WTC11 (cell line): Measurements from ENCODE around the gene IGFBP4. TPM values are rescaled to one million over a fixed set of nuclear protein-coding genes. Genes with fewer than 3 reads are reported as not detected.
A peak's percentile ranks its signal among the peaks of the same experiment; 100 is the strongest.

Experiments used
- ATAC-seq: fragments of 200-7000 bp; cut with Tn5 transposase; 2 replicates; pipeline ENCODE4 v1.10.0; 2021; ENCODE audit warnings: mild to moderate bottlenecking, moderate library complexity
- CTCF ChIA-PET: fragments of 300-600 bp; sonication (Branson Sonifier 250); formaldehyde crosslinking; loops from one replicate; lab custom pipeline; 2021; ENCODE audit warnings: antibody characterized with exemption; lab: Charles Lee
- POLR2A ChIA-PET: fragments of 350-600 bp; sonication (Branson Sonifier 250); formaldehyde crosslinking; loops from one replicate; lab custom pipeline; 2021; ENCODE audit warnings: antibody characterized with exemption; lab: Charles Lee
- DNase-seq: peaks from one replicate; pipeline ENCODE4 v3.0.0; 2021; ENCODE audit warnings: low spot score
- H3K27ac Mint-ChIP-seq: 2 replicates; pipeline ENCODE4 v1.8.0; 2021; ENCODE audit warnings: mixed read lengths
- H3K27me3 Mint-ChIP-seq: 2 replicates; pipeline ENCODE4 v1.8.0; 2021; ENCODE audit warnings: low read depth, mild to moderate bottlenecking, moderate library complexity, mixed read lengths
- H3K36me3 Mint-ChIP-seq: 2 replicates; pipeline ENCODE4 v1.8.0; 2021; ENCODE audit warnings: mixed read lengths
- H3K4me1 Mint-ChIP-seq: 2 replicates; pipeline ENCODE4 v1.8.0; 2022; ENCODE audit warnings: mixed read lengths
- H3K4me3 Mint-ChIP-seq: 2 replicates; pipeline ENCODE4 v1.8.0; 2021; ENCODE audit warnings: mild to moderate bottlenecking, moderate library complexity, mixed read lengths
- H3K9me3 Mint-ChIP-seq: 2 replicates; pipeline ENCODE4 v1.8.0; 2021; ENCODE audit warnings: mixed read lengths
- ELF4 ChIP-seq: sonication (generic); formaldehyde crosslinking; IDR thresholded peaks from 2 replicates; pipeline ENCODE4 v1.8.1; 2022; ENCODE audit warnings: low read depth, mild to moderate bottlenecking, moderate library complexity, missing genetic modification reagents
- FOXJ3 ChIP-seq: sonication (generic); formaldehyde crosslinking; IDR thresholded peaks from 2 replicates; pipeline ENCODE4 v1.9.0; 2021; ENCODE audit warnings: missing genetic modification reagents, mild to moderate bottlenecking, borderline replicate concordance
- FOXP1 ChIP-seq: sonication (generic); formaldehyde crosslinking; IDR thresholded peaks from 2 replicates; pipeline ENCODE4 v1.8.0; 2022; ENCODE audit warnings: missing genetic modification reagents, mild to moderate bottlenecking, moderate library complexity, borderline replicate concordance
- GABPB1 ChIP-seq: sonication (generic); formaldehyde crosslinking; IDR thresholded peaks from 2 replicates; pipeline ENCODE4 v1.8.1; 2023; ENCODE audit warnings: mild to moderate bottlenecking, missing genetic modification reagents
- NFE2L1 ChIP-seq: sonication (generic); formaldehyde crosslinking; IDR thresholded peaks from 2 replicates; pipeline ENCODE4 v1.8.1; 2023; ENCODE audit warnings: missing genetic modification reagents
- NR1H2 ChIP-seq: sonication (generic); formaldehyde crosslinking; IDR thresholded peaks from 2 replicates; pipeline ENCODE4 v1.9.0; 2021; ENCODE audit warnings: mild to moderate bottlenecking, moderate library complexity, missing genetic modification reagents
- RELA ChIP-seq: sonication (generic); formaldehyde crosslinking; IDR thresholded peaks from 2 replicates; pipeline ENCODE4 v1.8.1; 2022; ENCODE audit warnings: missing genetic modification reagents, mild to moderate bottlenecking, borderline replicate concordance
- SMAD4 ChIP-seq: sonication (generic); formaldehyde crosslinking; IDR thresholded peaks from 2 replicates; pipeline ENCODE4 v1.8.0; 2022; ENCODE audit warnings: mild to moderate bottlenecking, missing genetic modification reagents
- TCF7 ChIP-seq: sonication (generic); formaldehyde crosslinking; IDR thresholded peaks from 2 replicates; pipeline ENCODE4 v1.8.0; 2022; ENCODE audit warnings: mild to moderate bottlenecking, low read depth, missing genetic modification reagents, moderate library complexity
- ZNF317 ChIP-seq: sonication (generic); formaldehyde crosslinking; IDR thresholded peaks from 2 replicates; pipeline ENCODE4 v1.8.1; 2023; ENCODE audit warnings: low read depth, mild to moderate bottlenecking, moderate library complexity, missing genetic modification reagents, borderline replicate concordance
- ZNF396 ChIP-seq: fragments of 250-450 bp; sonication (Bioruptor Pico); IDR thresholded peaks from 2 replicates; pipeline ENCODE4 v1.8.0; 2021; ENCODE audit warnings: mild to moderate bottlenecking, moderate library complexity, borderline replicate concordance
- ZNF671 ChIP-seq: fragments of 250-450 bp; sonication (Bioruptor Pico); IDR thresholded peaks from 2 replicates; pipeline ENCODE4 v1.8.0; 2021; ENCODE audit warnings: mild to moderate bottlenecking
- total RNA-seq: library from RNA; stranded (reverse); gene quantifications from 3 replicates; pipeline ENCODE4 v1.2.3, GENCODE V29; 2021
- TF ChIP-seq, protein P1 (sequence below): sonication (generic); formaldehyde crosslinking; IDR thresholded peaks from 2 replicates; pipeline ENCODE4 v1.8.1; 2023; ENCODE audit warnings: mild to moderate bottlenecking, missing genetic modification reagents, moderate library complexity
- TF ChIP-seq, protein P2 (sequence below): fragments of 250-450 bp; sonication (Bioruptor Pico); conservative IDR thresholded peaks from 2 replicates; pipeline ENCODE4 v1.9.0; 2021; ENCODE audit warnings: mild to moderate bottlenecking
- TF ChIP-seq, protein P3 (sequence below): fragments of 250-450 bp; sonication (Bioruptor Pico); IDR thresholded peaks from 2 replicates; pipeline ENCODE4 v1.9.0; 2021; ENCODE audit warnings: mild to moderate bottlenecking

IGFBP4 gene
- total RNA-seq, 1 experiment from 2014 or later = 172 TPM

DNA sequence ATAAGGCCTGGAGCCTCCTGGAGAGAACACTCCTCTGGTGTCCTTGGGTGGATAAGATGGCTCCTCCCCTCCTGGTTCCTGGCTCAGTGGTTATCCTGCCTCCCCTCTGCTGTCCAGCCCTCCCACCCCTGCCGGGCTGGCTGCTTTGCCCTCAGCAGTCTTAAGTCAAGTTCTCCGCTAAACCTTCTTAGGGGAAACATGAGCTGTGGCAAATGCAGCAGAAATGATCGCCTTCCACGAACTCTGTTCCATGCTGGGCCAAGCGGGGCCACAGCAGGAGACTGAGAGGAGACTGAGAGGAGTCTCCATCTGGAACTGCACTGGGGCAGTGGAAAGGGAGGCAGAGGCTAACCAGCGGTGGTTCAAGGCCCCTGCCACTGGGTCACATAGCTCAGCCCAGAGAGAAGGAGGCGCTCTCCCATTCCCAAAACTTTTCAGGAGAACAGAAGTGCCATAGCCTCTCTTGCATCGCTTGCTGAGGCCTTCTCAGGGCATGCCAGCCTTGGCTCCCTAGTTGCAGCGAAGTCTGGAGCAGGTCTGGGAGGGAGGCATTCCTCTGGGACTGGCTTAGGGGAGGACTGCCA lies 31.3 kb downstream of the IGFBP4 start:
- ChIA-PET POLR2A (no interaction called here), CTCF (interaction anchor here (0.8 to 10.1 kb wide), 6 partner anchors 19 to 86 kb away, joined by 3 to 293 read pairs (median 74); partner anchors contain the start of genes IGFBP4 and TOP2A)
- H3K27ac Mint-ChIP-seq = no peak overlapping the region
- H3K9me3 Mint-ChIP-seq = peaks cover 15% of the 10 kb centered on the region
- TF ChIP-seq RELA (CRISPR knock-in tag) (no peak), FOXP1 (CRISPR knock-in tag) (peak; percentile 34; the same call in 1 of the 2 replicates)
- TF ChIP-seq, protein P1, sequence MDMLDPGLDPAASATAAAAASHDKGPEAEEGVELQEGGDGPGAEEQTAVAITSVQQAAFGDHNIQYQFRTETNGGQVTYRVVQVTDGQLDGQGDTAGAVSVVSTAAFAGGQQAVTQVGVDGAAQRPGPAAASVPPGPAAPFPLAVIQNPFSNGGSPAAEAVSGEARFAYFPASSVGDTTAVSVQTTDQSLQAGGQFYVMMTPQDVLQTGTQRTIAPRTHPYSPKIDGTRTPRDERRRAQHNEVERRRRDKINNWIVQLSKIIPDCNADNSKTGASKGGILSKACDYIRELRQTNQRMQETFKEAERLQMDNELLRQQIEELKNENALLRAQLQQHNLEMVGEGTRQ (CRISPR knock-in tag) = no peak
- H3K36me3 Mint-ChIP-seq = peaks cover 20% of the 10 kb centered on the region
- H3K4me1 Mint-ChIP-seq = peaks cover 32% of the 10 kb centered on the region
- DNase-seq (no peak), ATAC-seq (no peak)
- H3K27me3 Mint-ChIP-seq = peaks cover 6% of the 10 kb centered on the region
- no peak overlapping the region for H3K4me3 Mint-ChIP-seq

DNA sequence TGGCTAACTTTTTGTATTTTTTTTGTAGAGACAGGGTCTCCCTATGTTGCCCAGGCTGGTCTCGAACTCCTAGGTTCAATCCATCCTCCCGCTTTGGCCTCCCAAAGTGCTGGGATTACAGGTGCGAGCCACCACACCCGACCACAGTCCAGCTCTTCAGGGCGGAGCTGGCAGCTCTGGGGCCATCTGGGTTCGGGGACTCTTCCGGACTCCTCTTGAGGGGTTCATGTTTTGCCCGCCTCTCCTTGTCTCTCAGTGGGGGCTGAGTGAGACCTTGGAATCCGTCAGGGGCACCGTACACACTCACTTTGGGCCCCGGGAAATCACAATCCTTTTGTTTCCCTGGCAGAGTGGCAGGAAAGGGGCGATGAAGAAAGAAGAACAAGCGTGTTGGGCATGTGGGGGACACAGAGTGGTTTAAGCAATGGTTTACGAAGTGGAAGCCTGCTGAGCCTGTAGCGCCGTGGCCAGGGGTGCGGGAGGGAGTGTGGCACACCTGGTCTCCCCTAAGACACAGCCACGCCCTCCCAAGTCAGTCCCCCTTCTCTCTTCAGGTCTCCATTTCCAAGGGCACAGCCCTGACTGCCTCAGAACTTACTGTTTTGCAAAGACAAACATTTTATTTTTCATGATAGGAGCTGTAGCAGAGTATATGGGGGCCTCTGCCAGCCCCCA lies 32.1 kb downstream of the IGFBP4 start:
- TF ChIP-seq ZNF671 (CRISPR knock-in tag) = no peak
- TF ChIP-seq, protein P2, sequence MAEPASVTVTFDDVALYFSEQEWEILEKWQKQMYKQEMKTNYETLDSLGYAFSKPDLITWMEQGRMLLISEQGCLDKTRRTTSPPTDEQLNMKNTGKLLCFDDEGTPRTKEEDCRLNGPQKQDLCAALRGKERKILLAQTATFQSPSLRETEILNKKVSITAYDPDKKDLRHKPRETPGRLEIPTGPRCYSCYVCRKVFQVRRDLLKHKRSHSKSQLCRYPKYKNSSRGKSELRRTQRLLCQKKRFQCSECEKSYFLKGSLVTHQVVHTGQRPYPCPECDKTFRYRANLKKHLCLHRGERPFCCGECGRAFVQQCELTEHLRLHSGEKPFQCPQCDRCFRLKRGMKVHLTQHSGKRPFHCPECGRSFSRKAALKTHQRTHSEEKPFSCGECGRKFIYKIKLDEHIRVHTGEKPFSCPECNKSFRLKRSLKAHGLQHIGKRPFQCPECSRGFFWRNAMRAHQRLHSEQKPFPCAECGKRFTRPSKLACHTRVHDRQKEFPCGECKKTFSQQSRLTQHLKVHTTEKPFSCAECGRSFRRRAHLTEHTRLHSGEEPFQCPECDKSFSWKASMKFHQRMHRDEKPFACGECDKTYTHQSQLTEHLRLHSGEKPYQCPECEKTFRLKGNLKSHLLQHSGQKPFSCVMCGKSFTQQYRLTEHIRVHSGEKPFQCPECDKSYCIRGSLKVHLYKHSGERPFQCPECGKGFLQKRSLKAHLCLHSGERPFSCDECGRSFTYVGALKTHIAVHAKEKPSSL (CRISPR knock-in tag) = no peak
- TF ChIP-seq NFE2L1 (CRISPR knock-in tag) = no peak
- no peak for TF ChIP-seq FOXJ3 (CRISPR knock-in tag)
- no peak for TF ChIP-seq NR1H2 (CRISPR knock-in tag)
- TF ChIP-seq ZNF317 = no peak
- no peak for TF ChIP-seq ZNF396 (CRISPR knock-in tag)
- no peak for TF ChIP-seq ELF4 (CRISPR knock-in tag)
- TF ChIP-seq GABPB1 (CRISPR knock-in tag) = no peak
- TF ChIP-seq, protein P3, sequence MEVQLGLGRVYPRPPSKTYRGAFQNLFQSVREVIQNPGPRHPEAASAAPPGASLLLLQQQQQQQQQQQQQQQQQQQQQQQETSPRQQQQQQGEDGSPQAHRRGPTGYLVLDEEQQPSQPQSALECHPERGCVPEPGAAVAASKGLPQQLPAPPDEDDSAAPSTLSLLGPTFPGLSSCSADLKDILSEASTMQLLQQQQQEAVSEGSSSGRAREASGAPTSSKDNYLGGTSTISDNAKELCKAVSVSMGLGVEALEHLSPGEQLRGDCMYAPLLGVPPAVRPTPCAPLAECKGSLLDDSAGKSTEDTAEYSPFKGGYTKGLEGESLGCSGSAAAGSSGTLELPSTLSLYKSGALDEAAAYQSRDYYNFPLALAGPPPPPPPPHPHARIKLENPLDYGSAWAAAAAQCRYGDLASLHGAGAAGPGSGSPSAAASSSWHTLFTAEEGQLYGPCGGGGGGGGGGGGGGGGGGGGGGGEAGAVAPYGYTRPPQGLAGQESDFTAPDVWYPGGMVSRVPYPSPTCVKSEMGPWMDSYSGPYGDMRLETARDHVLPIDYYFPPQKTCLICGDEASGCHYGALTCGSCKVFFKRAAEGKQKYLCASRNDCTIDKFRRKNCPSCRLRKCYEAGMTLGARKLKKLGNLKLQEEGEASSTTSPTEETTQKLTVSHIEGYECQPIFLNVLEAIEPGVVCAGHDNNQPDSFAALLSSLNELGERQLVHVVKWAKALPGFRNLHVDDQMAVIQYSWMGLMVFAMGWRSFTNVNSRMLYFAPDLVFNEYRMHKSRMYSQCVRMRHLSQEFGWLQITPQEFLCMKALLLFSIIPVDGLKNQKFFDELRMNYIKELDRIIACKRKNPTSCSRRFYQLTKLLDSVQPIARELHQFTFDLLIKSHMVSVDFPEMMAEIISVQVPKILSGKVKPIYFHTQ (CRISPR knock-in tag) = no peak
- TF ChIP-seq TCF7 (CRISPR knock-in tag) = no peak
- TF ChIP-seq, protein P1 (CRISPR knock-in tag) = no peak
- no peak for TF ChIP-seq SMAD4 (CRISPR knock-in tag)
- TF ChIP-seq, all 79 proteins: peak for 0
- CTCF ChIA-PET = interaction anchor here (0.6 to 10.1 kb wide), 57 partner anchors 9 to 953 kb away, joined by 3 to 293 read pairs (median 7); partner anchors contain the start of genes CASC3, GJD3, IGFBP4 and RARA
- peaks cover 15% of the 10 kb centered on the region for H3K9me3 Mint-ChIP-seq
- peaks cover 32% of the 10 kb centered on the region for H3K4me1 Mint-ChIP-seq
- POLR2A ChIA-PET = interaction anchor here (0.6 to 1.0 kb wide), 6 partner anchors 8 to 61 kb away, joined by 3 to 12 read pairs (median 4); partner anchors contain the start of gene TNS4
- no peak overlapping the region for H3K27ac Mint-ChIP-seq
- ATAC-seq = no peak
- DNase-seq = no peak
- peaks cover 6% of the 10 kb centered on the region for H3K27me3 Mint-ChIP-seq
- H3K36me3 Mint-ChIP-seq = peaks cover 20% of the 10 kb centered on the region
- H3K4me3 Mint-ChIP-seq = no peak overlapping the region
